Measurements from ENCODE around the gene POFUT2.
A peak's percentile ranks its signal among the peaks of the same experiment; 100 is the strongest.
"Not testable (repeated sequence)": the region's sequence is repeated elsewhere in the genome, so short reads cannot be mapped to it uniquely, and the experiment has no call there.

POFUT2 gene

GRCh38 chr21:45309987-45310381 lies 22.3 kb upstream of the POFUT2 start:
- DNase-seq (ENCODE audit: low read depth): no peak
- H3K4me3 ChIP-seq (ENCODE audit: low read depth, low read length): no peak overlapping the region
- no peak for TF ChIP-seq CTCF (IDR thresholded peaks at IDR 0.05; ENCODE audit: control insufficient read depth, extremely low read depth, insufficient read depth)

- TF ChIP-seq CTCF (IDR thresholded peaks at IDR 0.05; ENCODE audit: control insufficient read depth, extremely low read depth, insufficient read depth): peak; percentile 57
- no peak overlapping the region for H3K4me3 ChIP-seq (ENCODE audit: low read depth, low read length)
- DNase-seq (ENCODE audit: low read depth): no peak
These were observed 21.6 kb upstream of the POFUT2 start for GRCh38 chr21:45309069-45309986.

- peak; percentile 30; the same call in 1 of the 2 replicates for TF ChIP-seq CTCF (IDR thresholded peaks at IDR 0.05; ENCODE audit: control insufficient read depth, extremely low read depth, insufficient read depth)
- no peak for DNase-seq (ENCODE audit: low read depth)
- H3K4me3 ChIP-seq (ENCODE audit: low read depth, low read length): no peak overlapping the region
These were observed 20.7 kb upstream of the POFUT2 start for GRCh38 chr21:45308194-45309068.

GRCh38 chr21:45307597-45308158 lies 20.0 kb upstream of the POFUT2 start:
- not testable (repeated sequence) for DNase-seq (ENCODE audit: low read depth)

DNA sequence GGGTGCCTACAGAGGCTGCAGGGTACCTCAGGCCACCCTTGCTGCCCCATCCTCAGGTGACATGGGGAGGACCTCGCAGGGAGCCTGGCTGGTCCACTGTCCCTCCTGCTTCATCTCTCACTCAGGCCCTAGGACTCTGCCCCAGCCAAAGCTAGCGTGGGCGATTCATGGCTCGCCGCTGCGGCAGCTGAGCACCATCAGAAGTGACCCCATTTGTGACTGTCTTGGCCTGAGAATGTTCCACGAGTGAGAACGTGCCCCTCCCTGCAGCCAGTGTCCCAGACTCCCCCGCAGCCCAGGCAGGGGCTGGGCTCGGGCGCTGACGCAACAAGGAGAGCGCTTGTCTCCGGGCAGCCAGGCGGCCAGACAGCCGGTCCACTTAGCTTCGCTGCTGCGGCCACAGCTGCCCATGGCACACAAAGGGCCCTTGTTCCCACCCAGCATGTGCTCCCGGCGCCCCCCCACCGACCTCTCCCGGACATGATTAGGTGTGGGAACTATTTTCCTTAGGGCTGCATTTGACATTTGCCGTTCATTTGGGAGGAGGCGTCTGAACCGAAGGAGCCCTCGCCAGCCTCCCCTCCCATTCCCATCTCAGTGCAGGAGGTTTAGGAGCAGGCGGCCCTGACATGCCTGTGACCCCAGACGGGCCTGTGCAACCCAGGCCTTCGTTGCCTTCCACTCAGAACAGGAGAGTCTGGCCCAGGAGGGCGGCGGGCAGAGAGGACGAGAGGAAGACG lies 19.3 kb upstream of the POFUT2 start:
- no peak for DNase-seq (ENCODE audit: low read depth)
- H3K4me3 ChIP-seq (ENCODE audit: low read depth, low read length): no peak overlapping the region
- no peak for TF ChIP-seq CTCF (IDR thresholded peaks at IDR 0.05; ENCODE audit: control insufficient read depth, extremely low read depth, insufficient read depth)

More at GRCh38 chr21:45307597-45308158, 20.0 kb upstream of the POFUT2 start:
- not testable (repeated sequence) for H3K4me3 ChIP-seq (ENCODE audit: low read depth, low read length)

DNA sequence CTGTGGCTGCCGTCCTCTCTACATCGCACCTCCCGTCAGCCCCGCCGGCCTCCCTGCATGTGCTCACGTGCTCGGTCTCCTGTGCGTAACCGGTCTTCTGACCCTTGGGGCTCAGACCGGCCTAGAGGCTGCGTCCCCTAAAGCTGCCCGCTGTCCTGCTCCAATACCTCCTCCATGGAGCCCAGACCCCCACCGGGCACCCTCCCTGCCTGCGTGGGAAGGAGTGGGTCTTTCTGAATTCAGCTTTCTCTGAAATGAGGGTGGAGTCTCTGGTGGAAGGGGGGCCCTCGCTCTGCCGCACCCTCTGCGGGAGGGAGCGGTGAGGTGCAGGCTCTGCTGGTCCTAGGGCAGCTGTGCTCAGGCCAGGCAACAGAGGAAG lies 18.7 kb upstream of the POFUT2 start:
- DNase-seq (ENCODE audit: low read depth): no peak
- no peak for TF ChIP-seq CTCF (IDR thresholded peaks at IDR 0.05; ENCODE audit: control insufficient read depth, extremely low read depth, insufficient read depth)
- no peak overlapping the region for H3K4me3 ChIP-seq (ENCODE audit: low read depth, low read length)
